AG04449 (cell line): ENCODE data around the gene CASQ1.

ENCODE experiments used
- CTCF ChIA-PET: fragments of 350-600 bp; formaldehyde crosslinking; extraction: SDS; loops from one replicate; lab custom pipeline; 2021; ENCODE audit warnings: antibody characterized with exemption; lab: Yijun Ruan, JAX
- POLR2A ChIA-PET: fragments of 400-600, 350-600 bp; formaldehyde crosslinking; extraction: SDS; loops from one replicate; lab custom pipeline; 2020; ENCODE audit warnings: antibody characterized with exemption, inconsistent platforms; lab: Yijun Ruan, JAX
- DNase-seq: peaks from one replicate; pipeline ENCODE4 v3.0.0-alpha.2; 2010; ENCODE audit warnings: low read depth, low spot score
- H3K4me3 ChIP-seq: 2 replicates; pipeline ENCODE4 v1.5.1; 2011; ENCODE audit warnings: low read depth, mild to moderate bottlenecking, control low read depth, low read length
- CTCF ChIP-seq: IDR thresholded peaks from one replicate; pipeline ENCODE4 v1.5.1; 2011; ENCODE audit warnings: mild to moderate bottlenecking, moderate library complexity, low read length, control low read depth, inconsistent platforms; ENCODE audit not compliant: insufficient read depth; ENCODE audit errors: missing control alignments

Gene CASQ1

GRCh38 chr1:160217481-160218051 lies 27.2 kb downstream of the CASQ1 start:
- ChIA-PET CTCF (interaction anchor here (1.0 to 6.7 kb wide), 13 partner anchors 12 to 170 kb away, joined by 3 to 206 read pairs (median 24); partner anchors contain the start of genes CASQ1, IGSF8, KCNJ9 and PEA15), POLR2A (interaction anchor here (0.6 to 4.7 kb wide), 2 partner anchors 9 to 120 kb away, joined by 4 to 34 read pairs; partner anchors contain the start of gene PEA15)

GRCh38 chr1:160219062-160219929 lies 28.9 kb downstream of the CASQ1 start:
- peak; percentile 79 for TF ChIP-seq CTCF
- no peak overlapping the region for H3K4me3 ChIP-seq
- ChIA-PET CTCF (interaction anchor here (0.8 to 6.7 kb wide), 39 partner anchors 8 to 172 kb away, joined by 3 to 206 read pairs (median 11); partner anchors contain the start of genes CASQ1, IGSF8, KCNJ9 and PEA15), POLR2A (interaction anchor here (0.6 to 4.7 kb wide), 5 partner anchors 11 to 121 kb away, joined by 3 to 34 read pairs (median 7); partner anchors contain the start of genes IGSF8 and PEA15)
- peak; percentile 36 for DNase-seq

More at GRCh38 chr1:160217481-160218051, 27.2 kb downstream of the CASQ1 start:
- DNase-seq: no peak
- H3K4me3 ChIP-seq: no peak overlapping the region
- no peak for TF ChIP-seq CTCF

GRCh38 chr1:160220301-160220700 lies 29.9 kb downstream of the CASQ1 start:
- POLR2A ChIA-PET: interaction anchor here (0.7 to 4.7 kb wide), 5 partner anchors 8 to 122 kb away, joined by 3 to 34 read pairs (median 5); partner anchors contain the start of genes IGSF8 and PEA15
- no peak for TF ChIP-seq CTCF
- no peak overlapping the region for H3K4me3 ChIP-seq
- DNase-seq: no peak
- CTCF ChIA-PET: interaction anchor here (0.8 to 6.7 kb wide), 31 partner anchors 9 to 173 kb away, joined by 3 to 206 read pairs (median 18); partner anchors contain the start of genes CASQ1, IGSF8, KCNJ9 and PEA15

- POLR2A ChIA-PET: interaction anchor here (0.7 to 4.7 kb wide), 4 partner anchors 8 to 124 kb away, joined by 3 to 34 read pairs (median 4); partner anchors contain the start of gene PEA15
- H3K4me3 ChIP-seq: no peak overlapping the region
- DNase-seq: no peak
- CTCF ChIA-PET: interaction anchor here (0.8 to 6.7 kb wide), 13 partner anchors 8 to 135 kb away, joined by 3 to 206 read pairs (median 31); partner anchors contain the start of genes CASQ1, IGSF8 and PEA15
- no peak for TF ChIP-seq CTCF
Observed at GRCh38 chr1:160221089-160221488, 30.7 kb downstream of the CASQ1 start.

GRCh38 chr1:160222546-160222945 lies 32.2 kb downstream of the CASQ1 start:
- ChIA-PET CTCF (interaction anchor here (1.0 to 6.7 kb wide), 7 partner anchors 11 to 136 kb away, joined by 5 to 206 read pairs (median 62); partner anchors contain the start of genes CASQ1 and PEA15), POLR2A (interaction anchor here (1.5 kb wide), 1 partner anchor 17 kb away, joined by 3 read pairs; no protein-coding TSS in a partner anchor)
- TF ChIP-seq CTCF: no peak
- DNase-seq: no peak
- no peak overlapping the region for H3K4me3 ChIP-seq
